Mesenchymal stem cell (in vitro differentiated cells and primary cell): Measurements from ENCODE around the gene NXT1.

Source experiments
- DNase-seq: peaks from one replicate; pipeline ENCODE4 v3.0.0-alpha.2; 2013
- H2AFZ ChIP-seq: one replicate; pipeline ENCODE4 v1.6.1; 2013; ENCODE audit warnings: low read depth, mild to moderate bottlenecking, control low read depth, inconsistent platforms, low read length, moderate library complexity
- H2AK5ac ChIP-seq: 2 replicates; pipeline ENCODE4 v1.6.1; 2013; ENCODE audit warnings: low read length, moderate library complexity, mild to moderate bottlenecking, inconsistent platforms; ENCODE audit not compliant: severe bottlenecking
- H2BK120ac ChIP-seq: one replicate; pipeline ENCODE4 v1.6.1; 2013; ENCODE audit warnings: low read depth, mild to moderate bottlenecking, inconsistent platforms, low read length, moderate library complexity
- H2BK12ac ChIP-seq, 2 experiments: one replicate each; pipeline ENCODE4 v1.6.1; 2013; ENCODE audit warnings: inconsistent platforms in 2 of 2, low read length in 2 of 2, mild to moderate bottlenecking in 2 of 2, moderate library complexity in 2 of 2, control low read depth in 1 of 2
- H2BK15ac ChIP-seq: one replicate; pipeline ENCODE4 v1.6.1; 2013; ENCODE audit warnings: mild to moderate bottlenecking, low read depth, inconsistent platforms; ENCODE audit not compliant: poor library complexity, severe bottlenecking
- H2BK5ac ChIP-seq: 2 replicates; pipeline ENCODE4 v1.6.1; 2013; ENCODE audit warnings: low read depth, mild to moderate bottlenecking, low read length, control low read depth, inconsistent platforms; ENCODE audit not compliant: poor library complexity, severe bottlenecking
- H3K14ac ChIP-seq, 2 experiments: one replicate each; pipeline ENCODE4 v1.6.1; 2013; ENCODE audit warnings: inconsistent platforms in 2 of 2, low read length in 2 of 2, control low read depth in 1 of 2, mild to moderate bottlenecking in 1 of 2, moderate library complexity in 1 of 2
- H3K18ac ChIP-seq, 2 experiments: one replicate each; pipeline ENCODE4 v1.6.1; 2013; ENCODE audit warnings: inconsistent platforms in 2 of 2, low read length in 2 of 2, control low read depth in 1 of 2, low read depth in 1 of 2, mild to moderate bottlenecking in 1 of 2
- H3K23ac ChIP-seq, 2 experiments: one replicate each; pipeline ENCODE4 v1.6.1; 2013; ENCODE audit warnings: inconsistent platforms in 2 of 2, low read length in 2 of 2, mild to moderate bottlenecking in 2 of 2, moderate library complexity in 2 of 2, control low read depth in 1 of 2
- H3K27ac ChIP-seq: 2 replicates; pipeline ENCODE4 v1.5.1; 2013; ENCODE audit warnings: mild to moderate bottlenecking, moderate library complexity, low read length, control low read depth, inconsistent platforms; ENCODE audit not compliant: poor library complexity, severe bottlenecking
- H3K27me3 ChIP-seq, 2 experiments: 2 replicates each; pipeline versions ENCODE4 v1.6.1 to v1.7.0; 2013; ENCODE audit warnings: low read length in 2 of 2, mild to moderate bottlenecking in 2 of 2, moderate library complexity in 2 of 2, control low read depth in 1 of 2, inconsistent platforms in 1 of 2; ENCODE audit not compliant: control insufficient read depth in 1 of 2, insufficient read depth in 1 of 2
- H3K36me3 ChIP-seq, 2 experiments: 2 replicates each; pipeline versions ENCODE4 v1.6.1 to v1.7.0; 2013; ENCODE audit warnings: low read length in 2 of 2, control low read depth in 1 of 2, inconsistent platforms in 1 of 2, low read depth in 1 of 2, mild to moderate bottlenecking in 1 of 2; ENCODE audit not compliant: insufficient read depth in 2 of 2, control insufficient read depth in 1 of 2
- H3K4ac ChIP-seq, 2 experiments: one replicate each; pipeline ENCODE4 v1.6.1; 2013; ENCODE audit warnings: inconsistent platforms in 2 of 2, low read length in 2 of 2, mild to moderate bottlenecking in 2 of 2, moderate library complexity in 2 of 2, control low read depth in 1 of 2, low read depth in 1 of 2
- H3K4me1 ChIP-seq: 2 replicates; pipeline ENCODE4 v1.6.1; 2013; ENCODE audit warnings: low read depth, low read length, control low read depth; ENCODE audit not compliant: control insufficient read depth, insufficient read depth
- H3K4me2 ChIP-seq: 2 replicates; pipeline ENCODE4 v1.6.1; 2013; ENCODE audit warnings: low read length, mild to moderate bottlenecking, inconsistent platforms; ENCODE audit not compliant: poor library complexity, severe bottlenecking
- H3K4me3 ChIP-seq, 2 experiments: 2 replicates each; pipeline versions ENCODE4 v1.5.1 to v1.7.0; 2013; ENCODE audit warnings: low read length in 2 of 2, mild to moderate bottlenecking in 2 of 2, control low read depth in 1 of 2, low read depth in 1 of 2; ENCODE audit not compliant: insufficient read depth in 1 of 2
- H3K79me1 ChIP-seq: replicated peaks from 2 replicates; pipeline ENCODE4 v1.6.1; 2013; ENCODE audit warnings: mild to moderate bottlenecking, control low read depth, low read length, inconsistent platforms; ENCODE audit not compliant: poor library complexity, severe bottlenecking
- H3K9ac ChIP-seq: 2 replicates; pipeline ENCODE4 v1.7.0; 2013; ENCODE audit warnings: mild to moderate bottlenecking, low read length, moderate library complexity
- H3K9me3 ChIP-seq: 2 replicates; pipeline ENCODE4 v1.7.0; 2013; ENCODE audit warnings: mild to moderate bottlenecking, low read length; ENCODE audit not compliant: control insufficient read depth
- H4K8ac ChIP-seq: one replicate; pipeline ENCODE4 v1.6.1; 2013; ENCODE audit warnings: inconsistent platforms, mild to moderate bottlenecking, low read length, moderate library complexity
- H4K91ac ChIP-seq: one replicate; pipeline ENCODE4 v1.6.1; 2013; ENCODE audit warnings: mild to moderate bottlenecking, low read length, inconsistent platforms
- WGBS: methylation state at CpG from one replicate; pipeline ENCODE4 v1.1.7; 2013; ENCODE audit warnings: mixed read lengths; 5-methylcytosine and 5-hydroxymethylcytosine counted together

The NXT1 gene

GRCh38 chr20:23371496-23371895 lies 20.9 kb downstream of the NXT1 start:
- Histone ChIP-seq H3K27me3 (no peaks in the 10 kb centered on the region), H2BK120ac (no peak overlapping the region), H3K4me2 (no peak overlapping the region), H4K8ac (no peak overlapping the region), H4K91ac (no peak overlapping the region), H3K23ac (no peak overlapping the region), H2BK12ac (no peak overlapping the region), H3K9ac (peak overlapping the region; percentile 41), H3K14ac (no peak overlapping the region), H3K27ac (no peak overlapping the region), H2BK15ac (no peak overlapping the region), H3K4ac (no peak overlapping the region), H2AFZ (no peak overlapping the region), H3K9me3 (peaks cover 3% of the 10 kb centered on the region), H3K4me3 (no peak overlapping the region), H3K18ac (no peak overlapping the region), H2BK5ac (no peak overlapping the region), H3K4me1 (peaks cover 9% of the 10 kb centered on the region), H3K36me3 (peaks cover 31 to 86% of the 10 kb centered on the region in 2 experiments), H2AK5ac (no peak overlapping the region), H3K79me1 (peaks cover 24% of the 10 kb centered on the region)
- 100% methylated on average over 1 of the region's 4 CpGs for WGBS
- DNase-seq, result no peak

DNA sequence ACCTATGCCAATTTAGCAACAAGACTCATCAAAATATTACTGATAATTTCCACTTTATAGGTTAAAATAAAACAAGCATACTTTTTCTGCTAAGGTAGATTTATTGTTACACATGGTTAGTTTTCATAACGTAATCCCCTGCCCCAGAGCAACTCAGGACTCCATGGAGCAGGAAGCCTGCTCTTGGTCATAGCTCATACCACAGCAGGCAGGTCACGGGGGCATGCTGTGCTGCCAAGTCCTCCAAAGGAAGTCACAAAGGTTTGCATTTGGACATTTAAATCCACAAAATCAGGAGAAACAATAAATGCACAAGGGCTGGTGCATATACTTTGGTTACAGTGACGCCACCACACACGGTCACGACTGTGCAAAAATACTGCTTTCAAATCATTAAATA lies 23.9 kb downstream of the NXT1 start:
- H2BK12ac ChIP-seq, result no peak overlapping the region

GRCh38 chr20:23375827-23376226 lies 25.2 kb downstream of the NXT1 start:
- no peak overlapping the region for H2BK15ac ChIP-seq
- H3K23ac ChIP-seq, result no peak overlapping the region
- no peak for DNase-seq
- no peak overlapping the region for H3K9ac ChIP-seq
- no peak overlapping the region for H2BK120ac ChIP-seq
- no peak overlapping the region for H3K4me2 ChIP-seq
- no peak overlapping the region for H4K8ac ChIP-seq
- WGBS, result 97% methylated on average over 3 of the region's 5 CpGs
- no peak overlapping the region for H3K4me3 ChIP-seq
- H3K4ac ChIP-seq, result no peak overlapping the region
- H3K27ac ChIP-seq, result no peak overlapping the region
- peaks cover 3% of the 10 kb centered on the region for H3K9me3 ChIP-seq
- H3K4me1 ChIP-seq, result peaks cover 7% of the 10 kb centered on the region
- H2BK12ac ChIP-seq, result no peak overlapping the region
- H3K14ac ChIP-seq, result no peak overlapping the region
- H3K79me1 ChIP-seq, result peaks cover 27% of the 10 kb centered on the region
- peaks cover 24 to 89% of the 10 kb centered on the region in 2 experiments for H3K36me3 ChIP-seq
- H3K27me3 ChIP-seq, result no peaks in the 10 kb centered on the region
- no peak overlapping the region for H2AK5ac ChIP-seq
- H3K18ac ChIP-seq, result no peak overlapping the region
- no peak overlapping the region for H4K91ac ChIP-seq
- no peak overlapping the region for H2AFZ ChIP-seq
- H2BK5ac ChIP-seq, result no peak overlapping the region

More for the DNA sequence above, 23.9 kb downstream of the NXT1 start:
- Histone ChIP-seq H3K4me2 (no peak overlapping the region), H3K27me3 (no peaks in the 10 kb centered on the region), H3K4me3 (no peak overlapping the region), H2AFZ (no peak overlapping the region), H3K27ac (peak overlapping the region; percentile 64), H2BK5ac (no peak overlapping the region), H3K79me1 (peaks cover 30% of the 10 kb centered on the region), H3K9ac (no peak overlapping the region), H2BK15ac (no peak overlapping the region), H3K4ac (no peak overlapping the region), H2AK5ac (no peak overlapping the region), H3K23ac (no peak overlapping the region), H3K9me3 (peaks cover 3% of the 10 kb centered on the region), H3K4me1 (peaks cover 9% of the 10 kb centered on the region), H2BK120ac (no peak overlapping the region), H3K18ac (no peak overlapping the region), H3K36me3 (peaks cover 32 to 92% of the 10 kb centered on the region in 2 experiments), H4K8ac (no peak overlapping the region), H4K91ac (no peak overlapping the region), H3K14ac (no peak overlapping the region)
- 94% methylated on average over 5 of the region's 5 CpGs for WGBS
- DNase-seq, result no peak

DNA sequence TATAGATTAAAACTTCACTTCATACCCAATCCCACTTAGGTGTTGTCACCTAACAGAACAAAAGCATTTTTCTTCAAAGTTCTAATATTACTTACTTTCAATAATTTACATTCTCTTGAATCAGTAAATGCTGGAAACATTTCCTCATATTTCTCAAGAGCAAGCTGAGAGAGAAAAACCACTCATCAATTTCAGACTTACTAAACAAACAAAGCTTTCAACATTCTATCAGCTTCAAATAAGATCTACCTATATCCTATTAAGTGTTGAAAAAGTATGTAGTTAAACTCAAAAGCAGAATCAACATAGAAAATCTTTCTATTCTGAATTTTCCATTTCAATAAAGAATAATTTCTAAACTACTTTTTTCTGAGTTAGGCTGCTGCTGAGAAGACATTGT lies 29.2 kb downstream of the NXT1 start:
- no peak overlapping the region for H4K8ac ChIP-seq
- H2BK12ac ChIP-seq, result no peak overlapping the region
- no peak overlapping the region for H2AK5ac ChIP-seq
- H3K4me1 ChIP-seq, result no peaks in the 10 kb centered on the region
- H2BK5ac ChIP-seq, result no peak overlapping the region
- no peak overlapping the region for H3K23ac ChIP-seq
- no peak overlapping the region for H3K9ac ChIP-seq
- H3K4ac ChIP-seq, result no peak overlapping the region
- no peak overlapping the region for H3K14ac ChIP-seq
- H2AFZ ChIP-seq, result no peak overlapping the region
- H3K9me3 ChIP-seq, result peaks cover 12% of the 10 kb centered on the region
- H3K79me1 ChIP-seq, result peaks cover 29% of the 10 kb centered on the region
- no peaks in the 10 kb centered on the region for H3K27me3 ChIP-seq
- H3K4me2 ChIP-seq, result no peak overlapping the region
- H3K4me3 ChIP-seq, result no peak overlapping the region
- no peak overlapping the region for H3K27ac ChIP-seq
- no peak overlapping the region for H3K18ac ChIP-seq
- H3K36me3 ChIP-seq, result peaks cover 21 to 85% of the 10 kb centered on the region in 2 experiments
- no peak for DNase-seq
- H2BK120ac ChIP-seq, result no peak overlapping the region
- no peak overlapping the region for H4K91ac ChIP-seq
- no peak overlapping the region for H2BK15ac ChIP-seq
